Osteoblast (primary cell): ENCODE data around the gene YES1. TPM values are rescaled to one million over a fixed set of nuclear protein-coding genes. Genes with fewer than 3 reads are reported as not detected.

ENCODE experiments used
- DNase-seq: peaks from one replicate; pipeline ENCODE4 v3.0.0; 2011; ENCODE audit warnings: low spot score, mixed read lengths; ENCODE audit not compliant: insufficient read length; ENCODE audit errors: missing footprints
- H2AFZ ChIP-seq: 2 replicates; pipeline ENCODE4 v1.6.0; 2011; ENCODE audit warnings: mild to moderate bottlenecking, low read length
- H3K27ac ChIP-seq: 2 replicates; pipeline ENCODE4 v1.5.1; 2011; ENCODE audit warnings: mild to moderate bottlenecking, low read depth, low read length, moderate library complexity
- H3K27me3 ChIP-seq: 2 replicates; pipeline ENCODE4 v1.6.0; 2012; ENCODE audit warnings: mild to moderate bottlenecking, control low read depth, inconsistent platforms, low read length, moderate library complexity; ENCODE audit not compliant: insufficient read depth
- H3K36me3 ChIP-seq: 2 replicates; pipeline ENCODE4 v1.5.1; 2011; ENCODE audit warnings: mild to moderate bottlenecking, low read length, control low read depth, moderate library complexity; ENCODE audit not compliant: insufficient read depth
- H3K4me1 ChIP-seq: 2 replicates; pipeline ENCODE4 v1.5.1; 2011; ENCODE audit warnings: mild to moderate bottlenecking, low read length, control low read depth, moderate library complexity; ENCODE audit not compliant: insufficient read depth
- H3K4me2 ChIP-seq: 2 replicates; pipeline ENCODE4 v1.6.0; 2011; ENCODE audit warnings: mild to moderate bottlenecking, low read length; ENCODE audit not compliant: insufficient read depth
- H3K4me3 ChIP-seq: fragments of 200-600 bp; sonication (generic); 3 replicates; pipeline ENCODE4 v1.5.1; 2012; ENCODE audit warnings: mild to moderate bottlenecking, low read length, inconsistent platforms; ENCODE audit not compliant: insufficient read depth
- H3K79me2 ChIP-seq: 2 replicates; pipeline ENCODE4 v1.6.0; 2012; ENCODE audit warnings: mild to moderate bottlenecking, low read length, control low read depth, inconsistent platforms; ENCODE audit not compliant: insufficient read depth
- H3K9me3 ChIP-seq: 2 replicates; pipeline ENCODE4 v1.5.1; 2011; ENCODE audit warnings: low read depth, low read length, control low read depth
- H4K20me1 ChIP-seq: 2 replicates; pipeline ENCODE4 v1.6.0; 2012; ENCODE audit warnings: mild to moderate bottlenecking, low read length, control low read depth; ENCODE audit not compliant: insufficient read depth
- total RNA-seq: library from RNA; depleted of rRNA; stranded (reverse); fragments of >200 nt; gene quantifications from 2 replicates; pipeline ENCODE4 v1.2.3, GENCODE V29; 2012
- TF ChIP-seq, protein P1 (sequence below): IDR thresholded peaks from 2 replicates; pipeline ENCODE4 v1.5.1; 2011; ENCODE audit warnings: mild to moderate bottlenecking, low read depth, low read length, moderate library complexity; ENCODE audit errors: extremely low read depth

Gene YES1
- total RNA-seq, 1 donor = 99.5 TPM

DNA sequence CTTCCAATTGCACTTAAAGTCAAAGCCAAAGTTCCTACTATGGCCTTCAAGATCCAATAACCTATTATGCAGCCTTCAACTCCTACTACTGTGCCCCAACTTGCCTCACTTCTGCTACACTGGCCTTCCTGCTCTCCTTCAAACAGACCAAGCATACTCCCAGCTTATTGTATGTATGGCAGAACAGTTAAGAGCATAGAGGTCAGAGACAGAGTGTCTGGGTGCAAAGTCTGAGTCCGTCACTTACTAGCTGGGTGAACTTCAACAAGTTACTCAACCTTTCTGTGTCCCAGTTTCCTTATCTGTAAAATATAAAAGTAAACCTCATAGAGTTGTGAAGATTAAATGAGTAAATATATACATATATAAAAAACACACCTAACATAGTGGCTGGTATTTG is 37.2 kb downstream of the YES1 start:
- Histone ChIP-seq H2AFZ (no peak overlapping the region), H3K4me3 (no peak overlapping the region), H3K79me2 (peaks cover 73% of the 10 kb centered on the region), H4K20me1 (peaks cover 10% of the 10 kb centered on the region), H3K27ac (no peak overlapping the region), H3K4me1 (no peaks in the 10 kb centered on the region), H3K36me3 (peaks cover 5% of the 10 kb centered on the region), H3K9me3 (no peaks in the 10 kb centered on the region), H3K4me2 (no peak overlapping the region), H3K27me3 (no peaks in the 10 kb centered on the region)
- TF ChIP-seq, protein P1, sequence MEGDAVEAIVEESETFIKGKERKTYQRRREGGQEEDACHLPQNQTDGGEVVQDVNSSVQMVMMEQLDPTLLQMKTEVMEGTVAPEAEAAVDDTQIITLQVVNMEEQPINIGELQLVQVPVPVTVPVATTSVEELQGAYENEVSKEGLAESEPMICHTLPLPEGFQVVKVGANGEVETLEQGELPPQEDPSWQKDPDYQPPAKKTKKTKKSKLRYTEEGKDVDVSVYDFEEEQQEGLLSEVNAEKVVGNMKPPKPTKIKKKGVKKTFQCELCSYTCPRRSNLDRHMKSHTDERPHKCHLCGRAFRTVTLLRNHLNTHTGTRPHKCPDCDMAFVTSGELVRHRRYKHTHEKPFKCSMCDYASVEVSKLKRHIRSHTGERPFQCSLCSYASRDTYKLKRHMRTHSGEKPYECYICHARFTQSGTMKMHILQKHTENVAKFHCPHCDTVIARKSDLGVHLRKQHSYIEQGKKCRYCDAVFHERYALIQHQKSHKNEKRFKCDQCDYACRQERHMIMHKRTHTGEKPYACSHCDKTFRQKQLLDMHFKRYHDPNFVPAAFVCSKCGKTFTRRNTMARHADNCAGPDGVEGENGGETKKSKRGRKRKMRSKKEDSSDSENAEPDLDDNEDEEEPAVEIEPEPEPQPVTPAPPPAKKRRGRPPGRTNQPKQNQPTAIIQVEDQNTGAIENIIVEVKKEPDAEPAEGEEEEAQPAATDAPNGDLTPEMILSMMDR = no peak
- DNase-seq = no peak

DNA sequence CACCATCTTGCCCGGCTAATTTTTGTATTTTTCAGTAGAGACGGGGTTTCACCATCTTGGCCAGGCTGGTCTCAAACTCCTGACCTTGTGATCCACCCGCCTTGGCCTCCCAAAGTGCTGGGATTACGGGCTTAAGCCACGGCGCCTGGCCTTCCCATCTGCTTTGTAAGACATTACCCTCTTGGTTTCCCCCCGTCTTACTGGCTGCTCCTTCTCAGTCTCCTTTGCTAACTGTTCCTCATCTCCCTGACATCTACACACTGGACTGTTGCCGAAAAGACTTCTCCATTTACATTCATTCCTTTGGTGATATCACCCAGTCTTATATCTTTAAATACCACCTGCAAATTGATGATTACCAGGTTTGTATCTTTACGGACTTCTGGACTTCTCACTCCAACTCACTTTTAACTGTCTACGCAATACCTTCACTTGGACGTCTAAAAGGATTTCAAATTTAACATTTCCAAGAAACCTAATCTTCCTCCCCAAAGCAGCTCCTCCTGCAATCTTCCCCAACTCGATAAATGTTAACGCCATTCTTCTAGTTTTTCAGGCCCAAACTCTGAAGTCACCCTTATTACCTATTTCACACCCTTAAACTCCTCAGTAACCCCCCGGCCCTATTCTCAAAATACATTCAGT is 37.9 kb downstream of the YES1 start:
- no peaks in the 10 kb centered on the region for H3K9me3 ChIP-seq
- H3K27ac ChIP-seq = no peak overlapping the region
- no peak overlapping the region for H3K4me3 ChIP-seq
- DNase-seq = no peak
- H4K20me1 ChIP-seq = peaks cover 10% of the 10 kb centered on the region
- H3K27me3 ChIP-seq = no peaks in the 10 kb centered on the region
- TF ChIP-seq, protein P1 = no peak
- peaks cover 70% of the 10 kb centered on the region for H3K79me2 ChIP-seq
- no peak overlapping the region for H3K4me2 ChIP-seq
- no peaks in the 10 kb centered on the region for H3K4me1 ChIP-seq
- H3K36me3 ChIP-seq = peaks cover 5% of the 10 kb centered on the region
- H2AFZ ChIP-seq = no peak overlapping the region

DNA sequence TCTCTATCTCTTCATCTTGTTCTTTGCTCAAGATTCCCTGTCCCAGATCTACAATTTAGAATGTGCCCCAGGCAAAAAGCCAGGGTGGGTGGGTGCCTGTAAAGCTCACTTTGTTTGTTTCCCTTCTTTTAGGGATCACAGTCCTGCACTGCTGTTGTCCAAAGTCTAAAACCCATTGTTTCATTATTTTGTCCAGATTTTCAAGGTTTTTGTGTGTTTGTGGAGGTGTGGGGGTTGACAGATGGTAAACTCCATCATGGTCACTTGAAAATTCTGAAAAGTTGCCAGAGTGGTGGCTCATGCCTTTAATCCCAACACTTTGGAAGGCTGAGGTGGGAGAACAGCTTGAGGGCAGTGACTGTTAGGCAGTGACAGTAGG is 41.5 kb downstream of the YES1 start:
- TF ChIP-seq, protein P1 = no peak
- Histone ChIP-seq H3K9me3 (no peaks in the 10 kb centered on the region), H3K27ac (no peak overlapping the region), H3K27me3 (no peaks in the 10 kb centered on the region), H3K4me2 (no peak overlapping the region), H3K4me3 (no peak overlapping the region), H3K79me2 (peaks cover 62% of the 10 kb centered on the region), H4K20me1 (peaks cover 2% of the 10 kb centered on the region), H3K4me1 (no peaks in the 10 kb centered on the region), H3K36me3 (no peaks in the 10 kb centered on the region), H2AFZ (no peak overlapping the region)
- no peak for DNase-seq

DNA sequence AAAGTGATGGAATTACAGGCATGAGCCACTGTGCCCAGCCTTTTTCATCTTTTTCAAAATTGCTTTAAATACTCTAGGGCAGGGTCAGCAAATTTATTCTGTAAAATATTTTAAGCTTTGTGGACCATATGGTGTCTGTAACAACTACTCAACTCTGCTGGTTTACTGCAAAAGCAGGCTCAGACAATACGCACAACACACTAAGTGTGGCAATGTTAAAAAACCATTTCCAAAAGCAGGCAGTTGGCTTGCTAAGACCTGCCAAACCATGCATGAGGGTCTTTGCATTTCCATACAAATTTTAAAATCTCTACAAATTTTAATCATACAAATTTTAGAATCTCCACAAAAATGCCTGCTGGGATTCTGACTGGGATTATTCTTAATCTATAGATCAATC is 44.1 kb downstream of the YES1 start:
- no peaks in the 10 kb centered on the region for H3K9me3 ChIP-seq
- peaks cover 3% of the 10 kb centered on the region for H4K20me1 ChIP-seq
- H3K4me3 ChIP-seq = no peak overlapping the region
- no peaks in the 10 kb centered on the region for H3K27me3 ChIP-seq
- no peak overlapping the region for H3K4me2 ChIP-seq
- TF ChIP-seq, protein P1 = no peak
- no peaks in the 10 kb centered on the region for H3K4me1 ChIP-seq
- no peaks in the 10 kb centered on the region for H3K36me3 ChIP-seq
- H3K27ac ChIP-seq = no peak overlapping the region
- no peak for DNase-seq
- no peak overlapping the region for H2AFZ ChIP-seq
- peaks cover 51% of the 10 kb centered on the region for H3K79me2 ChIP-seq
